K562 treated with DMSO at 1 percent for 12 hours (cell line): ENCODE measurements around the gene ZSCAN22. TPM values are rescaled to one million over a fixed set of nuclear protein-coding genes. Genes with fewer than 3 reads are reported as not detected.

Experiments
- total RNA-seq: library from RNA; unstranded; fragments of 300-600 nt; gene quantifications from 2 replicates; pipeline ENCODE4 v1.2.3, GENCODE V29; 2022; ENCODE audit not compliant: insufficient read depth

ZSCAN22 gene
- total RNA-seq, result 1.4 and 3.5 TPM in 2 replicates

GRCh38 chr19:58326914-58327726 is at the start of gene ZSCAN22:
TSS of gene ZSCAN22 (plus strand) at chr19:58326994. CDS start at chr19:58334803, 7,809 bp downstream.

GRCh38 chr19:58278541-58279041 is 48.2 kb upstream of the ZSCAN22 start, which contains the start of gene ZNF8:
TSS of gene ZNF8 (plus strand) at chr19:58278955. CDS start at chr19:58279082, 127 bp downstream.

DNA sequence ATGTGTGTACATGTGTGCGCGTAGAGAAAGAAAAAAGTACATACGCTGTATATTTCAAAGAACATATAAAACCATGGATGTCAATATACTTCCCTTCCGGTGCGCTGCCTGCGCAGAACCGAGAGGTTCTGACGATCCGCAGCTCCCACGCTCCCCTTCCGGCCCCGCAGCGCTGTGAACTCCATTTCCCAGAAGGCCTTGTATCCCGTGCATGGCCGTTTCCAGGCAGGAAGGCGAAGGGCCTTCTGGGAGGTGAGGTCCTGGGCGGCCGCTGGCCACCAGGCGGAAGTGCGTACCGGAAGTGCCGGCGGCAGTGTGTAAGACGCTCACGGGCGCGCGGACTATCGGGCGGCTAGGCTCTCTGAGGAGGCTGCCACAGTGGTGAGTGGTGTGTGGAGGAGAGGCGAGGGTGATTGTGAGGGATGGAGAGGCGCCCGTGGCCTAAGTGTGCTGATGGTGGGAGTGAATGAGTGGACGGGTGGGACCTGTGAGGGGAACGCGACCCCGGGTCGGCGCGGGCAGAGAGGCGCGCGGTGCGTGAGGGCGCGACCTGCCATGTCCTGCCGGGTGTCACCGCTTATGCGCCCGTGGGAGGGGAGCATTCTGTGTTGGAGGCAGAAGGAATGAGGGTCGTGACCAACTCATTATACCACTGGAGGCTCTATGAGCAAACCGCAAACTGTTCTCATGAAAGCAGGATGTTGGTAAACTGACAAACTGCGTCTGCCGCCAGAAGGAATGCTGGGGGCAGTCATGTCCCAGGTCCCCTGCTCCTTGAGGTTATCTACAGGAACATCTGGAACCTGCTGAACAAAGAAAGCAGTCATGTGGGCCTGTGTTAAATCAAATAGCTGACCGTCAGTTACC is 21.5 kb upstream of the ZSCAN22 start, which contains the start of gene ERVK3-1:
ERVK3-1 (plus strand) TSS at position 313 of the 867 bp plus-strand sequence. CDS start 6,792 bp downstream, outside the sequence.

GRCh38 chr19:58352760-58353671 is 26.2 kb downstream of the ZSCAN22 start, which contains the start of gene A1BG:
TSS of gene A1BG (minus strand) at chr19:58353492. CDS start at chr19:58353437, 55 bp downstream.

GRCh38 chr19:58362272-58362994 is 35.6 kb downstream of the ZSCAN22 start, which contains the start of gene ZNF497:
TSS of gene ZNF497 (minus strand) at chr19:58362751. CDS start at chr19:58357635, 5,116 bp downstream.

GRCh38 chr19:58380662-58381459 is 54.1 kb downstream of the ZSCAN22 start, which contains the start of gene ZNF837:
TSS of gene ZNF837 (minus strand) at chr19:58381030. CDS start at chr19:58369332, 11,698 bp downstream.

DNA sequence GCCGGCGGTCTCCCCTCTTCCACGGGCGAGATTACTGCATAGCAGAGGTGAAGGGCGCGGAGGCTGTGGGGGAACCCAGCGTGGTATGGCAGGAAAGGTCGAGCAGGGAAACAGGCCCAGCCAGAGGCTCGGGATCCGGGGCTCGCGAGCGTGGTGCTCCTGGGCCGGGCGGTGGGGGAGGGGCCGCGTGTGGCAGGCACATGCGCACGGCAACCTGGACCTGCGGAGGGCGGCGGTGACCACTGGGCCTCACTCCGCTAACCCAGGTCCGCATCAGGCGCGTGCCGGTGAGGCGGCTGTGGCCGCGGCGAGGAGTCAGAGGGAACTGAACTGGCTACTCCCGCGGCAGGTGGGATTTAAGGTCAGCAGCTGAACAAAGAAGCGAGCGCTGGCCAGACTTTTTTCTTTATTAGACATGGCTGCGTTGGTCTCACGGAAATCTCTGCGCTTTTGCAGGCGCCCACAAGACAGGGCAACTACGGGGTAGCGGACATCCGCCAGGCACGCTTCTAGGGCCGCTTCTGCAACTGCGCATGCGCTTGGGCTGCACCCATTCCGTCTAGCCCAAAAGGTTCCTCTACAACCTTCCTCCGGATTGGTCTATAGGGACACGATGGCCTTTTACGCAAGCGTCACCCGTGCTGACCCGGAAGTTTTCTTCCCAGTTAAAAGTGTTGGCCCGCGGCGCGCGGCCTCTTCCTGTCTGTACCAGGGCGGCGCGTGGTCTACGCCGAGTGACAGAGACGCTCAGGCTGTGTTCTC is 60.0 kb downstream of the ZSCAN22 start, which contains the start of gene RPS5:
RPS5 (plus strand) TSS at position 694 of the 762 bp plus-strand sequence. CDS start 869 bp downstream, outside the sequence.

Other genes with a start within 250 kb of the ZSCAN22 start
- gene ZSCAN18, start 228.8 kb upstream of the ZSCAN22 start, total RNA-seq, result 5.5 and 9.2 TPM in 2 replicates
- gene ZNF329, start 176.2 kb upstream of the ZSCAN22 start, total RNA-seq, result 2.2 and 2.6 TPM in 2 replicates
- gene ZNF274, start 143.9 kb upstream of the ZSCAN22 start, total RNA-seq, result 19.6 and 41.4 TPM in 2 replicates
- gene ZNF544, start 98.1 kb upstream of the ZSCAN22 start, total RNA-seq, result 19.2 and 86.8 TPM in 2 replicates
- gene ZNF8, start 48.0 kb upstream of the ZSCAN22 start, total RNA-seq, result 1.1 and 2.3 TPM in 2 replicates
- 88.3 and 106 TPM in 2 replicates for gene ERVK3-1, start 21.6 kb upstream of the ZSCAN22 start, total RNA-seq
- gene A1BG, start 26.5 kb downstream of the ZSCAN22 start, total RNA-seq, result 45.3 and 79.2 TPM in 2 replicates
- gene ZNF497, start 35.8 kb downstream of the ZSCAN22 start, total RNA-seq, result 2.4 and 4.5 TPM in 2 replicates
- 3.3 and 3.6 TPM in 2 replicates for gene ZNF837, start 54.0 kb downstream of the ZSCAN22 start, total RNA-seq
- gene RPS5, start 60.3 kb downstream of the ZSCAN22 start, total RNA-seq, result 4,498 and 7,272 TPM in 2 replicates
- gene RNF225, start 68.7 kb downstream of the ZSCAN22 start, total RNA-seq, result not detected in 2 replicates
- 7.4 and 21.7 TPM in 2 replicates for gene ZNF584, start 81.7 kb downstream of the ZSCAN22 start, total RNA-seq
- gene ZNF132, start 113.2 kb downstream of the ZSCAN22 start, total RNA-seq, result 0.32 and 0.47 TPM in 2 replicates
- 1.8 and 5.1 TPM in 2 replicates for gene ZNF324B, start 124.6 kb downstream of the ZSCAN22 start, total RNA-seq
- 8.4 and 11.7 TPM in 2 replicates for gene ZNF324, start 140.1 kb downstream of the ZSCAN22 start, total RNA-seq
- gene ZNF446, start 149.4 kb downstream of the ZSCAN22 start, total RNA-seq, result 8.1 and 13.6 TPM in 2 replicates
- 20.0 and 25.4 TPM in 2 replicates for gene SLC27A5, start 185.0 kb downstream of the ZSCAN22 start, total RNA-seq
- gene ZBTB45, start 192.8 kb downstream of the ZSCAN22 start, total RNA-seq, result 11.0 and 15.4 TPM in 2 replicates
- gene TRIM28, start 217.1 kb downstream of the ZSCAN22 start, total RNA-seq, result 666 and 733 TPM in 2 replicates
- 148 and 177 TPM in 2 replicates for gene CHMP2A, start 228.1 kb downstream of the ZSCAN22 start, total RNA-seq
- 113 TPM in 2 replicates for gene UBE2M, start 231.6 kb downstream of the ZSCAN22 start, total RNA-seq
- 9.7 and 16.9 TPM in 2 replicates for gene MZF1, start 246.3 kb downstream of the ZSCAN22 start, total RNA-seq